ENCODE data around the gene FOXE3.

FOXE3 gene

GRCh38 chr1:47402591-47402990 is 13.5 kb upstream of the FOXE3 start:
- TF ChIP-seq CTCF (IDR thresholded peaks at IDR 0.05): no peak
- Histone ChIP-seq H3K4me3 (ENCODE audit: low read depth, low read length) (no peak overlapping the region), H3K9me3 (ENCODE audit: control insufficient read depth, low read length) (no peaks in the 10 kb centered on the region), H3K4me1 (no peaks in the 10 kb centered on the region), H3K9ac (no peak overlapping the region), H2AFZ (no peak overlapping the region), H3K27ac (no peak overlapping the region), H3K4me2 (ENCODE audit: low read length) (no peak overlapping the region), H3K27me3 (ENCODE audit: control insufficient read depth, insufficient read depth, low read length) (no peaks in the 10 kb centered on the region), H3K36me3 (ENCODE audit: control insufficient read depth, insufficient read depth, low read length) (no peaks in the 10 kb centered on the region), H3K79me2 (no peaks in the 10 kb centered on the region)

DNA sequence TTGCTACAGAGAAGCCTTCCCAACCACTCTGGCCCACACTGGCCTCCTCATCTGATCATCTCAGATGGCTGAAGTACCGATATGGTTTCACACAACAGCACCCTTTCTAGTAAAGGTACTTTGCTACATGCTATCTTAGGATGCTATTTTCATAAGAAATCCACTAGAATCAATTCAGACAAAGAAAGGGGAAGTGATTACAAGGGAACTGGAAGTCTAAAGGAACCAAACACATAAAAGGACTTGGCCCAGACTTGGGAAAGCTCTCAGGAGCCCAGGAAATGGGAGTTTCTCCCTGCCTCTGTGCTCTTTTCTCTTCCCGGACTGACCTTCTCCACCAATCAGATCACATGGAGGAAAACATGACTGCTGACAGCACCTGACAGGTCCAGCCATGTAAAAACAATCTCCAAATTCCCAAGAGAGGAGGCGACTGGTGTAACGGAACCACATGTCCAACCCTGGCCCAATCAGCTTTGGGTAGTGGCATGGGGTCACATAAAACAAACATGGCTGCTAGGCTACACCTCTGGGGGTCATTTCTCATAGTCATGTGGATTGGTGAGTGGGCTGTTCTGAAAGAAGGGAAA is 12.7 kb upstream of the FOXE3 start:
- Histone ChIP-seq H3K4me2 (ENCODE audit: low read length) (no peak overlapping the region), H3K9ac (no peak overlapping the region), H3K79me2 (no peaks in the 10 kb centered on the region), H3K36me3 (ENCODE audit: control insufficient read depth, insufficient read depth, low read length) (no peaks in the 10 kb centered on the region), H2AFZ (no peak overlapping the region), H3K4me3 (ENCODE audit: low read depth, low read length) (no peak overlapping the region), H3K4me1 (no peaks in the 10 kb centered on the region), H3K9me3 (ENCODE audit: control insufficient read depth, low read length) (no peaks in the 10 kb centered on the region), H3K27me3 (ENCODE audit: control insufficient read depth, insufficient read depth, low read length) (no peaks in the 10 kb centered on the region), H3K27ac (no peak overlapping the region)
- TF ChIP-seq CTCF (IDR thresholded peaks at IDR 0.05): no peak

DNA sequence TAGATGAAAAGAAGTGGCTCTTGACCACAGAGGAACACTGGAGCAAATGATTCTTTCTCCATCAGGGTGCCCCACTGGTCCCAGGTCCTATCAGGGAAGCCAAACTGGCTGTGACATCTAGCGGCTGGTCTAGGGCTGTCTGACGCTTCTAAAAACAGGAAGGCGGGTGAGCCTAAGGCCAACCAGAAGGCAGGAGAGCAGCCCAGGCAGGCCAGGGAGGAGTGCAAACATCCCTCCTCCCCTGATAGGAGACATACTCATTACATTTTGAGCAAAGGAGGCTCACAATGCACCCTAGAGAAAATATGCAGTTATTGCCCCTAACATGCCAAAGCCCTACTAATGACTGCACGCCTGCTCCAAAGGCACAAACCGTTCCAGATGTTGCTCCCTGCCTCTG is 10.4 kb upstream of the FOXE3 start:
- Histone ChIP-seq H3K9me3 (ENCODE audit: control insufficient read depth, low read length) (no peaks in the 10 kb centered on the region), H3K9ac (no peak overlapping the region), H3K27me3 (ENCODE audit: control insufficient read depth, insufficient read depth, low read length) (no peaks in the 10 kb centered on the region), H3K27ac (no peak overlapping the region), H3K4me3 (ENCODE audit: low read depth, low read length) (no peak overlapping the region), H3K4me1 (peaks cover 10% of the 10 kb centered on the region), H2AFZ (no peak overlapping the region), H3K79me2 (no peaks in the 10 kb centered on the region), H3K36me3 (ENCODE audit: control insufficient read depth, insufficient read depth, low read length) (no peaks in the 10 kb centered on the region), H3K4me2 (ENCODE audit: low read length) (no peak overlapping the region)
- no peak for TF ChIP-seq CTCF (IDR thresholded peaks at IDR 0.05)

- H3K36me3 ChIP-seq (ENCODE audit: control insufficient read depth, insufficient read depth, low read length): no peaks in the 10 kb centered on the region
- no peak overlapping the region for H3K4me3 ChIP-seq (ENCODE audit: low read depth, low read length)
- no peak overlapping the region for H3K4me2 ChIP-seq (ENCODE audit: low read length)
- no peak overlapping the region for H2AFZ ChIP-seq
- H3K27me3 ChIP-seq (ENCODE audit: control insufficient read depth, insufficient read depth, low read length): no peaks in the 10 kb centered on the region
- no peak for TF ChIP-seq CTCF (IDR thresholded peaks at IDR 0.05)
- H3K9me3 ChIP-seq (ENCODE audit: control insufficient read depth, low read length): no peaks in the 10 kb centered on the region
- peaks cover 10% of the 10 kb centered on the region for H3K4me1 ChIP-seq
- H3K79me2 ChIP-seq: no peaks in the 10 kb centered on the region
- H3K27ac ChIP-seq: no peak overlapping the region
- H3K9ac ChIP-seq: no peak overlapping the region
Observed at GRCh38 chr1:47406966-47407365, 9.1 kb upstream of the FOXE3 start.

- Histone ChIP-seq H3K27ac (no peak overlapping the region), H3K27me3 (ENCODE audit: control insufficient read depth, insufficient read depth, low read length) (no peaks in the 10 kb centered on the region), H3K9me3 (ENCODE audit: control insufficient read depth, low read length) (no peaks in the 10 kb centered on the region), H3K4me1 (peaks cover 10% of the 10 kb centered on the region), H2AFZ (no peak overlapping the region), H3K4me2 (ENCODE audit: low read length) (no peak overlapping the region), H3K4me3 (ENCODE audit: low read depth, low read length) (no peak overlapping the region), H3K9ac (no peak overlapping the region), H3K36me3 (ENCODE audit: control insufficient read depth, insufficient read depth, low read length) (no peaks in the 10 kb centered on the region), H3K79me2 (no peaks in the 10 kb centered on the region)
- no peak for TF ChIP-seq CTCF (IDR thresholded peaks at IDR 0.05)
Observed at GRCh38 chr1:47407481-47407880, 8.6 kb upstream of the FOXE3 start.
